Pancreas (tissue), 10 donors: Measurements from ENCODE around the gene FMN2. TPM values are rescaled to one million over a fixed set of nuclear protein-coding genes. Genes with fewer than 3 reads are reported as not detected.

Source experiments
- ATAC-seq, 4 donors: fragments of 200-7000 bp; cut with Tn5 transposase; one replicate each; pipeline versions ENCODE4 v1.8.0 to v1.9.1; 2020; ENCODE audit warnings: mild to moderate bottlenecking in 4 of 4, moderate library complexity in 4 of 4
- DNase-seq, 6 donors: peaks; one replicate each; pipeline ENCODE4 v3.0.0-alpha.2; 2020
- FAIRE-seq: peaks from 2 replicates; lab custom pipeline; 2012; peaks lifted over from hg19 to GRCh38; lab: Jason Lieb, UNC
- H3K27ac ChIP-seq, 4 donors: fragments of 200-600 bp; sonication (generic); 1 replicate in 3 of 4; 2 replicates in 1 of 4; pipeline versions ENCODE4 v1.5.0 to v1.8.0; 2020
- H3K27me3 ChIP-seq, 4 donors: fragments of 200-600 bp; one replicate each; pipeline ENCODE4 v1.8.0; 2021
- H3K36me3 ChIP-seq, 3 donors: fragments of 200-600 bp; sonication (generic) in 1 of 3; one replicate each; pipeline versions ENCODE4 v1.5.0 to v1.8.0; 2020 to 2021
- H3K4me1 ChIP-seq, 3 donors: fragments of 200-600 bp; one replicate each; pipeline ENCODE4 v1.8.0; 2021
- H3K4me3 ChIP-seq, 4 donors: fragments of 200-600 bp; sonication (generic) in 2 of 4; one replicate each; pipeline versions ENCODE4 v1.5.0 to v1.8.0; 2020 to 2021
- H3K9me3 ChIP-seq, 4 donors: fragments of 200-600 bp; one replicate each; pipeline ENCODE4 v1.8.0; 2021
- WGBS, 2 donors: extraction: QIAGEN DNeasy Blood & Tissue Kit; methylation state at CpG; one replicate each; pipeline ENCODE4 v1.1.7; 2013; 5-methylcytosine and 5-hydroxymethylcytosine counted together
- intact Hi-C, 3 donors: fragments of 100-400 bp; cut with DNase I; formaldehyde crosslinking; loops; one replicate each; pipeline versions ENCODE4 v1.11.1 to v1.14.2; 2022
- polyA plus RNA-seq, 2 donors: library from polyadenylated mRNA; stranded (reverse); fragments of 200-250 nt; gene quantifications; one replicate each; pipeline ENCODE4 v1.2.3, GENCODE V29; 2013
- total RNA-seq, 6 donors: library from RNA; stranded (reverse); fragmentation: NEBNext Ultra II Directional in 4 of 6; extraction: Animal tissue kit (Norgen Biotek cat#: 25700) in 4 of 6; gene quantifications; one replicate each; pipeline versions ENCODE4 v1.2.1 to v1.2.4, GENCODE V29; 2021 to 2023
- TF ChIP-seq, protein P1 (sequence below), 4 donors: fragments of 200-600 bp; sonication (generic) in 3 of 4; IDR thresholded peaks; one replicate each; pipeline versions ENCODE4 v1.5.0 to v1.8.0; 2021; ENCODE audit warnings: antibody characterized with exemption in 4 of 4
- donor health status: healthy with polysubstance abuse.
- donor health status: DM: no; HTN: no; CAD: no; lungs with moderate emphysema.
- donor health status: DM: no; HTN: no; CAD: no.
- donor health status: control.
- donor health status: control.
- donor health status: Bipolar disorder and iron deficiency.
- donor health status: DM: yes; HTN: yes; CAD: no.
- donor health status: DM: no; HTN: no; CAD: no.
- donor health status: DM: no; HTN: no; CAD: no.
- donor health status: DM: yes; HTN: yes; CAD: no.

Gene FMN2
- total and polyA plus RNA-seq, 8 donors: 0.56 to 8.2 (median 2.0) TPM

DNA sequence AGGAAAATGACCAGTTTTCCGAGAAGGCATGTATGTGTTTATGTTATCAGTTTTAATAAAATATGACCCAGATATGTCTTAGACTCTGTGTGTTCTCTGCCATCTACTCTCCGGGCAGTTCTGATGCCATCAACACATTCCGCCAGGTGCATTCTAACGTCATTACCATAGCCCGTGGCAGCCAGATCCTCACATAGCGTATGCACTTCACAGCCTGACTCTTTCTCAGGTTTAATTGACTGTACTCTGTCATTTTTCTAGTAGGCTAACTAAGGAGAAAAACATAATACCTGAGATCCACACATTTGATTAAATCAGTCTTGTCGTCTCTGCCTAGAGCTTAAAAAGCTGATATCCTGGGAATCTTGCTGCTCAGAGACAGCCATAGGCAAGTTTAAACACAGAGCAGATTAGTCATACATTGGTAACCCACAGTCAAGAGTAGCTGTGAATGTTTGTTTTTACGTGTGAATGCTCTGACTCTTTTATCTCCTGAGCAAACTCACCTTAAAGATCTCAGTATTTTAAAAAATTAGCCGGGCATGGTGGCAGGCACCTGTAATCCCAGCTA, 344.4 kb downstream of the FMN2 start:
- DNase-seq: no peak
- 50 to 59% methylated on average over 9 of the region's 9 CpGs for WGBS, 2 donors
- TF ChIP-seq, protein P1, sequence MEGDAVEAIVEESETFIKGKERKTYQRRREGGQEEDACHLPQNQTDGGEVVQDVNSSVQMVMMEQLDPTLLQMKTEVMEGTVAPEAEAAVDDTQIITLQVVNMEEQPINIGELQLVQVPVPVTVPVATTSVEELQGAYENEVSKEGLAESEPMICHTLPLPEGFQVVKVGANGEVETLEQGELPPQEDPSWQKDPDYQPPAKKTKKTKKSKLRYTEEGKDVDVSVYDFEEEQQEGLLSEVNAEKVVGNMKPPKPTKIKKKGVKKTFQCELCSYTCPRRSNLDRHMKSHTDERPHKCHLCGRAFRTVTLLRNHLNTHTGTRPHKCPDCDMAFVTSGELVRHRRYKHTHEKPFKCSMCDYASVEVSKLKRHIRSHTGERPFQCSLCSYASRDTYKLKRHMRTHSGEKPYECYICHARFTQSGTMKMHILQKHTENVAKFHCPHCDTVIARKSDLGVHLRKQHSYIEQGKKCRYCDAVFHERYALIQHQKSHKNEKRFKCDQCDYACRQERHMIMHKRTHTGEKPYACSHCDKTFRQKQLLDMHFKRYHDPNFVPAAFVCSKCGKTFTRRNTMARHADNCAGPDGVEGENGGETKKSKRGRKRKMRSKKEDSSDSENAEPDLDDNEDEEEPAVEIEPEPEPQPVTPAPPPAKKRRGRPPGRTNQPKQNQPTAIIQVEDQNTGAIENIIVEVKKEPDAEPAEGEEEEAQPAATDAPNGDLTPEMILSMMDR (IDR thresholded peaks at IDR 0.05): no peak
- no peak overlapping the region for H3K27ac ChIP-seq
- H3K4me3 ChIP-seq: no peak overlapping the region
- no peaks in the 10 kb centered on the region for H3K36me3 ChIP-seq
- H3K9me3 ChIP-seq: no peaks in the 10 kb centered on the region
- no peak for FAIRE-seq
- H3K4me1 ChIP-seq: no peaks in the 10 kb centered on the region
- no peaks in the 10 kb centered on the region for H3K27me3 ChIP-seq
- intact Hi-C loops: no loop called here
- no peak for ATAC-seq

DNA sequence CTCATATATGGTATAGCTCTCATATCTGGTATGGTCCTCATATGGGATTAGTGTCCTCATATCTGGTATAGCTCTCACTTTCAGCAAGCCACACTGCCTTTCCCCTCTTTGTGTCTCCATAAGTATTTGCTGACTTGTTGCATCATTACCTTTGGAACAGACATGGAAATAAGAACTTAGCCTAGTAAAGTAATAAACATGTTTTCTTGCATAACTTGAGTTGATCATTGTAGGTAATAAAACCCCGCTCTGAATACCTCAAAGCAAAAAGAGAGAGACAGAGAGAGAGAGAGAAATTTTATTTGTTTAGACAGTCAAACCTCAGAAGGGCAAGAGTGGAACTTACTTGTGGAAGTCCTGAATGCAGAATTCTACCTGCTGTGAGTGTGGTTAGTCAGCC, 350.0 kb downstream of the FMN2 start:
- no peaks in the 10 kb centered on the region for H3K4me1 ChIP-seq
- FAIRE-seq (no peak), DNase-seq (no peak), ATAC-seq (no peak)
- no peak overlapping the region for H3K27ac ChIP-seq
- H3K9me3 ChIP-seq: no peaks in the 10 kb centered on the region
- intact Hi-C loops: no loop called here
- H3K27me3 ChIP-seq: no peaks in the 10 kb centered on the region
- H3K4me3 ChIP-seq: no peak overlapping the region
- TF ChIP-seq, protein P1 (IDR thresholded peaks at IDR 0.05): no peak
- no peaks in the 10 kb centered on the region for H3K36me3 ChIP-seq
- WGBS, 2 donors: 71 to 73% methylated on average over 1 of the region's 1 CpG

DNA sequence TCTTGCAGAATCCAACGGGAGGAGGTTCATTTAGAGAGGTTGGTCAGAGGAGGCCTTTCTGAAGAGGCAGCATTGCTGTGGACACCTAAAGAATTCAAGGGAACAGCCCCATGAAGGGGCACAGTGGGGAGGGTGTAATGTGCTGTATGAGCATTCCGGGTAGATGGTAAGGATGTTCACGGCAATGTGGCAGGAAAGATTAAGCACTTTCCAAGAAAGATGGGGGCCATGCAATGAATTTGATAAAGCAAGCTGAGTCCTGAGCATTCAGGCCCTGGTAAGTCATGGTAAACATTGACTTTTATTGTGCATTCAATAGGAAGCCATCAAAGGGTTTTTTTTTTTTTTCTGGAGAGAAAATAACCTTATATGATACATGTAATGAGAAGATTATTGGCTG, 353.7 kb downstream of the FMN2 start:
- Histone ChIP-seq H3K4me1 (no peaks in the 10 kb centered on the region), H3K27me3 (no peaks in the 10 kb centered on the region), H3K4me3 (no peak overlapping the region), H3K27ac (no peak overlapping the region), H3K36me3 (no peaks in the 10 kb centered on the region), H3K9me3 (no peaks in the 10 kb centered on the region)
- intact Hi-C loops: no loop called here
- WGBS, 2 donors: 54 to 73% methylated on average over 3 of the region's 3 CpGs
- FAIRE-seq (no peak), ATAC-seq (no peak), DNase-seq (no peak)
- TF ChIP-seq, protein P1 (IDR thresholded peaks at IDR 0.05): no peak

DNA sequence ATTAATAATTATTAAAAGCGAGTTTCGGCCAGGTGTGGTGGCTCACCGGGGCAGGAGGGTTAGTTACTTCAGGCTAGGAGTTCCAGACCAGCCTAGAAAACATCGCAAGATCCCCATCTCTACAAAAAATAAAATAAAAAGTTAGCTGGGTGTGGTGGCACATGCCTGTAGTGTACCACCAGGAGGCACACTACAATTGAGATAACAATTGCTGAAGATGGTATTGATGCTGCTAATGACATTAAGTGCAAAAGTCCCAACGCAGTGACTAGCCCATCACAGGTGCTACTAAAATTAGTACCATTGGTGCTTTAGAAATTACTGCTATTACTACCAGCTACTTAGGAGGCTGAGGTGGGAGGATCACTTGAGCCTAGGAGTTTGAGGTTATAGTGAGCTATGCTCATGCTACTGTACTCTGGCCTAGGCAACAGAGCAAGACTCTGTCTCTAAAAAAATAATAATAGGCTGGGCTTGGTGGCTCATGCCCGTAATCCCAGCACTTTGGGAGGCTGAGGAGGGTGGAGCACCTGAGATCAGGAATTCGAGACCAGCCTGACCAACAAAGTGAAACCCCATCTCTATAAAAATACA, 363.6 kb downstream of the FMN2 start:
- TF ChIP-seq, protein P1 (IDR thresholded peaks at IDR 0.05): no peak

DNA sequence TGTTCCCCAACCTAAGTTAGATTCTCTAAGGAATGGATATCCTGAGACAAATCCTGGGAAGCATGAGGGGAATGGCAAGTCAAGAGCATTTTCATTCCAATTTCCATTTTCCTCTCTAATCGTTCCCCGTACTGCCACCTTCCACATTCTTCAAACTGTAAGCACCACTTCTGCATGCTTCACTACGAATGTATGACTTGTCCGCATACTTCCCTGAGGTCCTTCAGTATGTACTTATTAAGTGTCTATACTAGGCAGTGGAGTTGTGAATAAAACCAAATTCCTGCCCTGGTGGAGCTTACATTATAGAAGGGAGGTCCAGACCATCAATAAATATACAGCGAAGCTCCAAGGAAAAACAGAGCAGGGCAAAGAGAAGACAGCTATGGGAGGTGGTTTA, 365.5 kb downstream of the FMN2 start:
- TF ChIP-seq, protein P1 (IDR thresholded peaks at IDR 0.05): no peak
- DNase-seq: no peak
- no peaks in the 10 kb centered on the region for H3K9me3 ChIP-seq
- intact Hi-C loops: no loop called here
- no peaks in the 10 kb centered on the region for H3K4me1 ChIP-seq
- H3K36me3 ChIP-seq: no peaks in the 10 kb centered on the region
- 72 to 84% methylated on average over 5 of the region's 5 CpGs for WGBS, 2 donors
- H3K4me3 ChIP-seq: no peak overlapping the region
- no peak for FAIRE-seq
- no peak for ATAC-seq
- no peak overlapping the region for H3K27ac ChIP-seq
- no peaks in the 10 kb centered on the region for H3K27me3 ChIP-seq

More for the DNA sequence above, 363.6 kb downstream of the FMN2 start:
- H3K4me1 ChIP-seq: no peaks in the 10 kb centered on the region
- intact Hi-C loops: no loop called here
- H3K9me3 ChIP-seq: no peaks in the 10 kb centered on the region
- ATAC-seq (no peak), FAIRE-seq (no peak), DNase-seq (no peak)
- no peaks in the 10 kb centered on the region for H3K36me3 ChIP-seq
- no peaks in the 10 kb centered on the region for H3K27me3 ChIP-seq
- H3K27ac ChIP-seq: no peak overlapping the region
- 53 to 62% methylated on average over 7 of the region's 7 CpGs for WGBS, 2 donors
- H3K4me3 ChIP-seq: no peak overlapping the region
